DOHH2 (cell line): Measurements from ENCODE around the gene FGFBP1.

ENCODE experiments used
- H3F3A ChIP-seq: fragments of 200-600 bp; sonication (generic), shearing (Covaris generic); 2 replicates; pipeline ENCODE4 v1.6.0; 2016; ENCODE audit warnings: antibody characterized with exemption, mild to moderate bottlenecking; ENCODE audit not compliant: control insufficient read depth, insufficient read depth
- H3K27ac ChIP-seq: fragments of 200-600 bp; sonication (generic); 2 replicates; pipeline ENCODE4 v1.5.1; 2014; ENCODE audit warnings: low read depth, mild to moderate bottlenecking, low read length, moderate library complexity
- H3K27me3 ChIP-seq: fragments of 200-600 bp; sonication (generic); 2 replicates; pipeline ENCODE4 v1.6.1; 2014; ENCODE audit warnings: mild to moderate bottlenecking, low read length, mixed read lengths; ENCODE audit not compliant: control insufficient read depth
- H3K36me3 ChIP-seq: fragments of 200-600 bp; sonication (generic); 2 replicates; pipeline ENCODE4 v1.6.1; 2014; ENCODE audit warnings: mild to moderate bottlenecking, low read length, moderate library complexity, mixed read lengths; ENCODE audit not compliant: control insufficient read depth
- H3K4me1 ChIP-seq: fragments of 200-600 bp; sonication (generic); 2 replicates; pipeline ENCODE4 v1.6.1; 2014; ENCODE audit warnings: mild to moderate bottlenecking, low read length, mixed read lengths; ENCODE audit not compliant: control insufficient read depth
- H3K4me2 ChIP-seq: fragments of 200-600 bp; sonication (generic); 2 replicates; pipeline ENCODE4 v1.6.0; 2014; ENCODE audit warnings: mild to moderate bottlenecking, low read length, moderate library complexity
- H3K4me3 ChIP-seq: fragments of 200-600 bp; sonication (generic); 2 replicates; pipeline ENCODE4 v1.5.1; 2014; ENCODE audit warnings: mild to moderate bottlenecking, low read length, mixed read lengths
- H3K79me2 ChIP-seq: fragments of 200-600 bp; sonication (generic); 2 replicates; pipeline ENCODE4 v1.6.1; 2014; ENCODE audit warnings: mild to moderate bottlenecking, low read length, mixed read lengths; ENCODE audit not compliant: control insufficient read depth
- H3K9me2 ChIP-seq: fragments of 200-600 bp; sonication (generic); replicated peaks from 2 replicates; pipeline ENCODE4 v1.6.1; 2014; ENCODE audit warnings: mild to moderate bottlenecking, low read length, mixed read lengths; ENCODE audit not compliant: control insufficient read depth
- H3K9me3 ChIP-seq: fragments of 200-600 bp; sonication (generic); 2 replicates; pipeline ENCODE4 v1.6.1; 2014; ENCODE audit warnings: antibody characterized with exemption, low read length, mixed read lengths; ENCODE audit not compliant: control insufficient read depth, insufficient read depth
- H4K20me1 ChIP-seq: fragments of 200-600 bp; sonication (generic); 2 replicates; pipeline ENCODE4 v1.6.0; 2014; ENCODE audit warnings: low read depth, mild to moderate bottlenecking, antibody characterized with exemption, low read length, moderate library complexity; ENCODE audit not compliant: control insufficient read depth, insufficient read depth
- CTCF ChIP-seq: fragments of 200-600 bp; sonication (generic); IDR thresholded peaks from one replicate; pipeline ENCODE4 v1.5.1; 2014; ENCODE audit warnings: antibody characterized with exemption, mild to moderate bottlenecking, low read depth, low read length; ENCODE audit not compliant: poor library complexity, severe bottlenecking
- EZH2phosphoT487 ChIP-seq: fragments of 200-600 bp; sonication (generic); IDR thresholded peaks from 2 replicates; pipeline ENCODE4 v1.6.1; 2017; ENCODE audit warnings: borderline replicate concordance, mild to moderate bottlenecking, antibody characterized with exemption, low read length, moderate library complexity, mixed read lengths

The FGFBP1 gene

DNA sequence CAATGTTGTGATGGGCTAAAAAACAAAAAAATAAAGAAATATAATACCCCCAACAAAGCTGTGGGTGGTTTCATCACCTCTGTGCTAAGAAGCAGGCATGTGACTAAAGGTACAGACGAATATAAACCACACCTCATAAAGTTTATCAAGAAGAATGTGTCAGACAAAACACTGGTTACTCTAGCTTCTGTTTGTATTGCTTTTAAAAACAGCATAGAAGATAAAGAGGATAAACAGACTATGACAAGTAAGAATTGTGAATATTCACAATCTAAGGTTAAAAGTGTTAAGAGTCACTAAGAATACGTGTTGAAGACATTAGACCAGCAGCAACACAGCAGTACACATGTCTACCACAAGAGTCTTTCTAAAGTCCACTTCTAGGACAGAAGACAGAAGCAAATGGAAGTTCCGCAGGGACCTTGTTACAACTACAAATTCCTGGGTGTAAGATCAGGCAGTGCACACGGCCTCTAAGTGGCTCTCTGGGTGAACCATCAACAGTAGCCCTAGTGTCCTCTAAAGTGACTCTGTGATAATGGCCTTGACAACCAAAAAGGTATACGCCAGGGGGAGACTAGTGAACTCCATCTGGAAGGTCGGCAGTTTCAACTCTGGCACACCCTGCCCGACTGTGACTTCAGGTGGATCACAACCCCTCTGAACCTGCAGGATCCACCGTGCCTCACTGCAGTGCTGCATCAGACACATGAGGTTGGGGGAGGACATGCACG lies 32.7 kb upstream of the FGFBP1 start:
- Histone ChIP-seq H3K4me1 (no peaks in the 10 kb centered on the region), H4K20me1 (no peaks in the 10 kb centered on the region), H3K4me2 (no peak overlapping the region), H3K27ac (no peak overlapping the region), H3K36me3 (no peaks in the 10 kb centered on the region), H3K27me3 (peaks cover 7% of the 10 kb centered on the region; the same call in 1 of the 2 replicates), H3K4me3 (no peak overlapping the region), H3K79me2 (no peaks in the 10 kb centered on the region), H3K9me2 (no peaks in the 10 kb centered on the region), H3K9me3 (no peaks in the 10 kb centered on the region), H3F3A (no peaks in the 10 kb centered on the region)
- no peak for TF ChIP-seq CTCF
- TF ChIP-seq EZH2phosphoT487: no peak

GRCh38 chr4:15968551-15969300 lies 30.2 kb upstream of the FGFBP1 start:
- no peak for TF ChIP-seq EZH2phosphoT487
- no peak for TF ChIP-seq CTCF
- Histone ChIP-seq H4K20me1 (no peaks in the 10 kb centered on the region), H3K9me2 (no peaks in the 10 kb centered on the region), H3K27me3 (peaks cover 7% of the 10 kb centered on the region; the same call in 1 of the 2 replicates), H3K36me3 (no peaks in the 10 kb centered on the region), H3K9me3 (no peaks in the 10 kb centered on the region), H3K4me1 (no peaks in the 10 kb centered on the region), H3F3A (no peaks in the 10 kb centered on the region), H3K27ac (no peak overlapping the region), H3K4me3 (no peak overlapping the region), H3K79me2 (no peaks in the 10 kb centered on the region), H3K4me2 (no peak overlapping the region)

DNA sequence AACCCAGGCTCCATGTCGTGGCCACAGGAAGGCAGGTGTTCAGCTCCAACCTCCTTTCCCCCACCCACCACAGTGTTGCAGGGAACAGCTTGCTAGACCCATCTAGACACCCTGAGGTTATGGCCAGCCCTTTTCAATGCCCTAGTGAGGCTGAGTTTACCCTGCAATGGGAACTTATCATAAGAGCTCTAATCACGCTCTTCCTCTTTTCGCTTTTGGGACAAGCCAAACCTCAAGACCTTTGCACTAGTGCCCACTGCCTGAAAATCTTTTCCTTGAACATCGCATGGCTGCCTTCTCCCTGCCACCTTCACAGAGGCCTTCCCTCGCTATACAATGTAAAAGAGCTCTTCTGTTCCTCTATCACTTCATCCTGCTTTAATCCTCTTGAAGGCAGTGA lies 26.8 kb upstream of the FGFBP1 start:
- Histone ChIP-seq H3K79me2 (no peaks in the 10 kb centered on the region), H3F3A (no peaks in the 10 kb centered on the region), H3K27me3 (peaks cover 2% of the 10 kb centered on the region; the same call in 1 of the 2 replicates), H3K4me3 (no peak overlapping the region), H3K4me1 (no peaks in the 10 kb centered on the region), H4K20me1 (no peaks in the 10 kb centered on the region), H3K9me2 (no peaks in the 10 kb centered on the region), H3K4me2 (no peak overlapping the region), H3K9me3 (no peaks in the 10 kb centered on the region), H3K27ac (no peak overlapping the region), H3K36me3 (no peaks in the 10 kb centered on the region)
- TF ChIP-seq CTCF: no peak
- no peak for TF ChIP-seq EZH2phosphoT487
